NCI-H2196 (cell line): Measurements from ENCODE around the gene LY6G6D.

Experiments
- DNase-seq: peaks from one replicate; lab custom pipeline; 2025; ENCODE audit not compliant: unreplicated experiment; lab: John Stamatoyannopoulos, UW

The LY6G6D gene

GRCh38 chr6:31715022-31715958 is at the start of gene LY6G6D:
Gene LY6G6D, plus strand, starts transcription at chr6:31715348. Its CDS starts 8 bp downstream, at chr6:31715356.
- DNase-seq = no peak

GRCh38 chr6:31665501-31666336 is 49.4 kb upstream of the LY6G6D start, which contains the start of gene CSNK2B:
Gene CSNK2B, plus strand, starts transcription at chr6:31666080. Its CDS starts 752 bp downstream, at chr6:31666832.
- peak; percentile 98 for DNase-seq

- no peak for DNase-seq
Observed at GRCh38 chr6:31666337-31666965, 48.7 kb upstream of the LY6G6D start.

- no peak for DNase-seq
Observed at GRCh38 chr6:31669676-31670075, 45.5 kb upstream of the LY6G6D start, which contains the start of gene LY6G5B. Gene LY6G5B, plus strand, starts transcription at chr6:31669976. Its CDS starts 975 bp downstream, at chr6:31670951.

- no peak for DNase-seq
Observed at GRCh38 chr6:31676322-31676903, 38.7 kb upstream of the LY6G6D start.

- no peak for DNase-seq
Observed at GRCh38 chr6:31676904-31677303, 38.2 kb upstream of the LY6G6D start.

GRCh38 chr6:31677955-31678354 is 37.2 kb upstream of the LY6G6D start:
- DNase-seq = no peak

GRCh38 chr6:31680226-31681134 is 34.7 kb upstream of the LY6G6D start, which contains the start of gene LY6G5C:
Gene LY6G5C, minus strand, starts transcription at chr6:31681067. Its CDS starts 694 bp downstream, at chr6:31680373.
- DNase-seq = peak; percentile 87

GRCh38 chr6:31681135-31681671 is 33.9 kb upstream of the LY6G6D start:
- no peak for DNase-seq

- no peak for DNase-seq
Observed at GRCh38 chr6:31683591-31683990, 31.6 kb upstream of the LY6G6D start.

GRCh38 chr6:31686483-31686882 is 28.7 kb upstream of the LY6G6D start:
- DNase-seq = no peak

GRCh38 chr6:31687321-31687720 is 27.8 kb upstream of the LY6G6D start:
- no peak for DNase-seq

- no peak for DNase-seq
Observed at GRCh38 chr6:31687860-31688693, 27.1 kb upstream of the LY6G6D start.

GRCh38 chr6:31689249-31690110 is 25.7 kb upstream of the LY6G6D start:
- DNase-seq = no peak

GRCh38 chr6:31690231-31691077 is 24.7 kb upstream of the LY6G6D start:
- DNase-seq = no peak

GRCh38 chr6:31691078-31691463 is 24.1 kb upstream of the LY6G6D start:
- no peak for DNase-seq
